Esophagus squamous epithelium (tissue), 5 donors: ENCODE data around the gene ZNF628. TPM values are rescaled to one million over a fixed set of nuclear protein-coding genes. Genes with fewer than 3 reads are reported as not detected.

Experiments used
- DNase-seq: peaks from one replicate; lab custom pipeline; 2025; lab: John Stamatoyannopoulos, UW
- H3K27ac ChIP-seq, 4 donors: fragments of 200-600 bp; sonication (generic); one replicate each; pipeline ENCODE4 v1.5.1; 2016 to 2019; ENCODE audit warnings: mild to moderate bottlenecking in 1 of 4
- H3K27me3 ChIP-seq, 4 donors: fragments of 200-600 bp; sonication (generic); 1 replicate in 3 of 4; 2 replicates in 1 of 4; pipeline versions ENCODE4 v1.5.1 to v1.6.0; 2017 to 2021; ENCODE audit warnings: antibody characterized with exemption in 1 of 4
- H3K36me3 ChIP-seq, 3 donors: fragments of 200-600 bp; sonication (generic); one replicate each; pipeline ENCODE4 v1.5.1; 2016 to 2019
- H3K4me1 ChIP-seq, 3 donors: fragments of 200-600 bp; sonication (generic); one replicate each; pipeline ENCODE4 v1.5.1; 2017 to 2019
- H3K4me3 ChIP-seq, 4 donors: fragments of 200-600 bp; sonication (generic); 1 replicate in 3 of 4; 2 replicates in 1 of 4; pipeline ENCODE4 v1.5.1; 2016 to 2019; ENCODE audit warnings: mild to moderate bottlenecking in 2 of 4, moderate library complexity in 1 of 4
- H3K9me3 ChIP-seq, 3 donors: fragments of 200-600 bp; sonication (generic); one replicate each; pipeline ENCODE4 v1.5.1; 2016 to 2019
- CTCF ChIP-seq, 6 experiments: fragments of 450-650 bp in 4 of 6; fragments of 200-600 bp in 2 of 6; sonication (generic) in 2 of 6; IDR thresholded peaks; one replicate each; pipeline ENCODE4 v1.5.1; 2016 to 2019; ENCODE audit warnings: antibody characterized with exemption in 6 of 6, mild to moderate bottlenecking in 4 of 6, moderate library complexity in 4 of 6
- POLR2A ChIP-seq, 4 donors: fragments of 450-650 bp; IDR thresholded peaks; one replicate each; pipeline ENCODE4 v1.6.1; 2017; ENCODE audit warnings: antibody characterized with exemption in 4 of 4, mild to moderate bottlenecking in 4 of 4, moderate library complexity in 3 of 4
- WGBS, 2 donors: methylation state at CpG; one replicate each; pipeline ENCODE4 v1.1.5; 2018; 5-methylcytosine and 5-hydroxymethylcytosine counted together
- intact Hi-C: fragments of 100-400 bp; cut with DNase I; formaldehyde crosslinking; loops from one replicate; pipeline ENCODE4 v1.15.0; 2022
- total RNA-seq, 4 donors: library from RNA; depleted of rRNA; stranded (reverse); fragments of >200 nt; gene quantifications; one replicate each; pipeline ENCODE4 v1.1.0, GENCODE V29; 2016
- donor health status: DM: yes; HTN: yes; CAD: no.

ZNF628 gene
- total RNA-seq, 4 donors from 2014 or later = 4.4 to 22.0 (median 6.8) TPM

GRCh38 chr19:55527197-55528029, 51.0 kb downstream of the ZNF628 start:
- Histone ChIP-seq H3K36me3 (no peaks in the 10 kb centered on the region), H3K9me3 (no peaks in the 10 kb centered on the region), H3K27me3 (peaks cover 0 to 59% (median 0%) of the 10 kb centered on the region in 4 donors), H3K4me1 (peaks cover 3 to 14% (median 8%) of the 10 kb centered on the region in 3 donors), H3K4me3 (no peak overlapping the region), H3K27ac (no peak overlapping the region)
- DNase-seq = no peak
- TF ChIP-seq CTCF (IDR thresholded peaks at IDR 0.05) = no peak
- TF ChIP-seq POLR2A (IDR thresholded peaks at IDR 0.05) = no peak
- intact Hi-C loops = no loop called here
- 77 to 78% methylated on average over 22 of the region's 22 CpGs for WGBS, 2 donors

- TF ChIP-seq CTCF (IDR thresholded peaks at IDR 0.05) (no peak), POLR2A (IDR thresholded peaks at IDR 0.05) (no peak)
- H3K27ac ChIP-seq = no peak overlapping the region
- WGBS, 2 donors = 37 to 55% methylated on average over 3 to 11 of the region's 15 CpGs
- peaks cover 0 to 55% (median 0%) of the 10 kb centered on the region in 4 donors for H3K27me3 ChIP-seq
- no peaks in the 10 kb centered on the region for H3K36me3 ChIP-seq
- intact Hi-C loops = no loop called here
- H3K4me1 ChIP-seq = peaks cover 3 to 14% (median 8%) of the 10 kb centered on the region in 3 donors
- H3K4me3 ChIP-seq = no peak overlapping the region
- DNase-seq = no peak
- H3K9me3 ChIP-seq = no peaks in the 10 kb centered on the region
Observed at GRCh38 chr19:55528030-55528803, 51.8 kb downstream of the ZNF628 start.

GRCh38 chr19:55529636-55530234, 53.3 kb downstream of the ZNF628 start:
- 89 to 90% methylated on average over 20 to 24 of the region's 56 CpGs for WGBS, 2 donors
- DNase-seq = no peak
- Histone ChIP-seq H3K4me1 (peaks cover 3 to 14% (median 8%) of the 10 kb centered on the region in 3 donors), H3K9me3 (no peaks in the 10 kb centered on the region), H3K27me3 (peaks cover 0 to 44% (median 0%) of the 10 kb centered on the region in 4 donors), H3K36me3 (no peaks in the 10 kb centered on the region), H3K4me3 (no peak overlapping the region), H3K27ac (no peak overlapping the region)
- TF ChIP-seq POLR2A (IDR thresholded peaks at IDR 0.05) = no peak
- TF ChIP-seq CTCF (IDR thresholded peaks at IDR 0.05) = no peak
- intact Hi-C loops = no loop called here

GRCh38 chr19:55530996-55531395, 54.6 kb downstream of the ZNF628 start:
- WGBS, 2 donors = 86 to 88% methylated on average over 16 of the region's 26 CpGs
- TF ChIP-seq CTCF (IDR thresholded peaks at IDR 0.05) (no peak), POLR2A (IDR thresholded peaks at IDR 0.05) (no peak)
- H3K27ac ChIP-seq = no peak overlapping the region
- intact Hi-C loops = no loop called here
- H3K4me3 ChIP-seq = no peak overlapping the region
- H3K4me1 ChIP-seq = peaks cover 3 to 8% (median 6%) of the 10 kb centered on the region in 3 donors
- H3K36me3 ChIP-seq = no peaks in the 10 kb centered on the region
- no peaks in the 10 kb centered on the region for H3K9me3 ChIP-seq
- DNase-seq = no peak
- H3K27me3 ChIP-seq = peaks cover 0 to 31% (median 0%) of the 10 kb centered on the region in 4 donors

Other genes starting within 250 kb of the ZNF628 start
- 1 to 10 TPM in 3 of 4 donors, not detected in 1; 1.1 to 3.6 (median 2.2) TPM for gene TMEM86B, start 247.9 kb upstream of the ZNF628 start, total RNA-seq
- gene PPP6R1, start 217.6 kb upstream of the ZNF628 start, total RNA-seq = 10 to 100 TPM; 30.6 to 59.2 (median 47.4) TPM
- 10 to 100 TPM; 27.1 to 40.7 (median 32.4) TPM for gene HSPBP1, start 196.5 kb upstream of the ZNF628 start, total RNA-seq
- gene BRSK1, start 192.6 kb upstream of the ZNF628 start, total RNA-seq = 1 to 10 TPM in 1 of 4 donors, under 1 TPM in 1, not detected in 2; 0.73 to 1.1 TPM
- 1 to 10 TPM in 1 of 4 donors, not detected in 3; 1.7 TPM for gene TMEM150B, start 151.3 kb upstream of the ZNF628 start, total RNA-seq
- 1 to 10 TPM; 5.3 to 9.9 (median 8.2) TPM for gene KMT5C, start 136.7 kb upstream of the ZNF628 start, total RNA-seq
- 1 to 10 TPM in 1 of 4 donors, under 1 TPM in 2, not detected in 1; 0.66 to 1.4 (median 0.95) TPM for gene COX6B2, start 121.9 kb upstream of the ZNF628 start, total RNA-seq
- not detected for gene GARIN5B, start 113.4 kb upstream of the ZNF628 start, total RNA-seq
- gene IL11, start 106.2 kb upstream of the ZNF628 start, total RNA-seq = not detected
- not detected for gene TMEM190, start 99.8 kb upstream of the ZNF628 start, total RNA-seq
- 10 to 100 TPM; 11.9 to 41.8 (median 27.1) TPM for gene TMEM238, start 92.3 kb upstream of the ZNF628 start, total RNA-seq
- 100 to 1,000 TPM; 395 to 866 (median 753) TPM for gene RPL28, start 90.7 kb upstream of the ZNF628 start, total RNA-seq
- 10 to 100 TPM; 15.6 to 41.4 (median 31.2) TPM for gene UBE2S, start 68.8 kb upstream of the ZNF628 start, total RNA-seq
- not detected for gene SHISA7, start 33.3 kb upstream of the ZNF628 start, total RNA-seq
- 10 to 100 TPM; 60.5 to 98.1 (median 78.7) TPM for gene ISOC2, start 15.0 kb upstream of the ZNF628 start, total RNA-seq
- gene C19orf85, start 11.9 kb upstream of the ZNF628 start, total RNA-seq = not detected
- gene NAT14, start 8.6 kb downstream of the ZNF628 start, total RNA-seq = 1 to 10 TPM; 1.3 to 4.3 (median 2.9) TPM
- gene SSC5D, start 11.8 kb downstream of the ZNF628 start, total RNA-seq = 1 to 10 TPM in 1 of 4 donors, under 1 TPM in 3; 0.40 to 5.0 (median 0.68) TPM
- gene SBK2, start 60.5 kb downstream of the ZNF628 start, total RNA-seq = not detected
- 1 to 10 TPM in 1 of 4 donors, under 1 TPM in 1, not detected in 2; 0.22 to 1.0 TPM for gene SBK3, start 68.9 kb downstream of the ZNF628 start, total RNA-seq
- gene ZNF579, start 104.2 kb downstream of the ZNF628 start, total RNA-seq = 1 to 10 TPM in 3 of 4 donors, under 1 TPM in 1; 0.75 to 3.0 (median 2.2) TPM
- gene FIZ1, start 122.9 kb downstream of the ZNF628 start, total RNA-seq = 10 to 100 TPM in 1 of 4 donors, 1 to 10 TPM in 3; 5.8 to 12.7 (median 7.9) TPM
- gene ZNF524, start 123.7 kb downstream of the ZNF628 start, total RNA-seq = 10 to 100 TPM; 17.7 to 25.9 (median 22.9) TPM
- gene ZNF865, start 129.0 kb downstream of the ZNF628 start, total RNA-seq = 1 to 10 TPM; 2.7 to 5.3 (median 3.3) TPM
- gene ZNF784, start 147.9 kb downstream of the ZNF628 start, total RNA-seq = 1 to 10 TPM; 2.9 to 6.9 (median 4.4) TPM
- gene ZNF580, start 164.4 kb downstream of the ZNF628 start, total RNA-seq = 10 to 100 TPM in 3 of 4 donors, 1 to 10 TPM in 1; 8.8 to 19.1 (median 12.9) TPM
- gene ZNF581, start 167.0 kb downstream of the ZNF628 start, total RNA-seq = 10 to 100 TPM; 11.8 to 20.2 (median 14.0) TPM
- 1 to 10 TPM; 2.4 to 7.2 (median 4.6) TPM for gene CCDC106, start 171.6 kb downstream of the ZNF628 start, total RNA-seq
- gene U2AF2, start 178.4 kb downstream of the ZNF628 start, total RNA-seq = 100 to 1,000 TPM in 2 of 4 donors, 10 to 100 TPM in 2; 85.0 to 112 (median 99.7) TPM
- 100 to 1,000 TPM in 1 of 4 donors, 10 to 100 TPM in 3; 52.1 to 168 (median 77.4) TPM for gene EPN1, start 198.6 kb downstream of the ZNF628 start, total RNA-seq